IPS-18a (cell line): ENCODE results near the gene KIAA2012.

ENCODE experiments used
- H3K27ac ChIP-seq: one replicate; pipeline ENCODE4 v1.5.1; 2013; ENCODE audit warnings: low read length
- H3K27me3 ChIP-seq: one replicate; pipeline ENCODE4 v1.6.1; 2013; ENCODE audit warnings: mild to moderate bottlenecking, low read length; ENCODE audit not compliant: control insufficient read depth, insufficient read depth
- H3K36me3 ChIP-seq: one replicate; pipeline ENCODE4 v1.6.1; 2013; ENCODE audit warnings: low read depth, low read length; ENCODE audit not compliant: control insufficient read depth
- H3K4me1 ChIP-seq: one replicate; pipeline ENCODE4 v1.6.1; 2013; ENCODE audit warnings: low read depth, low read length; ENCODE audit not compliant: control insufficient read depth
- H3K4me3 ChIP-seq: one replicate; pipeline ENCODE4 v1.5.1; 2013; ENCODE audit warnings: low read length
- H3K9ac ChIP-seq: one replicate; pipeline ENCODE4 v1.6.1; 2013; ENCODE audit warnings: mild to moderate bottlenecking, low read length, moderate library complexity
- H3K9me3 ChIP-seq: one replicate; pipeline ENCODE4 v1.6.1; 2013; ENCODE audit warnings: low read depth, low read length; ENCODE audit not compliant: control insufficient read depth

KIAA2012 gene

GRCh38 chr2:202164411-202164810 lies 91.4 kb downstream of the KIAA2012 start:
- no peak overlapping the region for H3K27ac ChIP-seq
- no peaks in the 10 kb centered on the region for H3K4me1 ChIP-seq
- peaks cover 3% of the 10 kb centered on the region for H3K27me3 ChIP-seq
- H3K9ac ChIP-seq: no peak overlapping the region
- no peaks in the 10 kb centered on the region for H3K9me3 ChIP-seq
- H3K4me3 ChIP-seq: no peak overlapping the region
- H3K36me3 ChIP-seq: no peaks in the 10 kb centered on the region

- Histone ChIP-seq H3K9me3 (no peaks in the 10 kb centered on the region), H3K27ac (no peak overlapping the region), H3K4me1 (no peaks in the 10 kb centered on the region), H3K36me3 (no peaks in the 10 kb centered on the region), H3K27me3 (peaks cover 11% of the 10 kb centered on the region), H3K4me3 (no peak overlapping the region), H3K9ac (no peak overlapping the region)
Observed at GRCh38 chr2:202165208-202165607, 92.2 kb downstream of the KIAA2012 start.

GRCh38 chr2:202165945-202166344 lies 92.9 kb downstream of the KIAA2012 start:
- no peaks in the 10 kb centered on the region for H3K36me3 ChIP-seq
- H3K4me3 ChIP-seq: no peak overlapping the region
- no peaks in the 10 kb centered on the region for H3K9me3 ChIP-seq
- no peak overlapping the region for H3K27ac ChIP-seq
- H3K27me3 ChIP-seq: peaks cover 18% of the 10 kb centered on the region
- no peak overlapping the region for H3K9ac ChIP-seq
- peaks cover 1% of the 10 kb centered on the region for H3K4me1 ChIP-seq

- H3K9ac ChIP-seq: no peak overlapping the region
- peaks cover 5% of the 10 kb centered on the region for H3K4me1 ChIP-seq
- no peak overlapping the region for H3K4me3 ChIP-seq
- no peak overlapping the region for H3K27ac ChIP-seq
- no peaks in the 10 kb centered on the region for H3K9me3 ChIP-seq
- no peaks in the 10 kb centered on the region for H3K36me3 ChIP-seq
- H3K27me3 ChIP-seq: peaks cover 31% of the 10 kb centered on the region
Observed at GRCh38 chr2:202169131-202169530, 96.1 kb downstream of the KIAA2012 start.

- H3K36me3 ChIP-seq: no peaks in the 10 kb centered on the region
- peaks cover 31% of the 10 kb centered on the region for H3K27me3 ChIP-seq
- no peaks in the 10 kb centered on the region for H3K9me3 ChIP-seq
- no peak overlapping the region for H3K4me3 ChIP-seq
- H3K27ac ChIP-seq: no peak overlapping the region
- no peak overlapping the region for H3K9ac ChIP-seq
- peaks cover 5% of the 10 kb centered on the region for H3K4me1 ChIP-seq
Observed at GRCh38 chr2:202169832-202170424, 96.9 kb downstream of the KIAA2012 start.

GRCh38 chr2:202171241-202171825 lies 98.3 kb downstream of the KIAA2012 start:
- Histone ChIP-seq H3K4me1 (peaks cover 5% of the 10 kb centered on the region), H3K9ac (no peak overlapping the region), H3K36me3 (no peaks in the 10 kb centered on the region), H3K27ac (no peak overlapping the region), H3K9me3 (no peaks in the 10 kb centered on the region), H3K4me3 (peak overlapping the region; percentile 30), H3K27me3 (peaks cover 31% of the 10 kb centered on the region)

GRCh38 chr2:202172439-202173211 lies 99.6 kb downstream of the KIAA2012 start:
- H3K9me3 ChIP-seq: no peaks in the 10 kb centered on the region
- H3K9ac ChIP-seq: no peak overlapping the region
- H3K4me3 ChIP-seq: no peak overlapping the region
- H3K27me3 ChIP-seq: peaks cover 31% of the 10 kb centered on the region
- no peaks in the 10 kb centered on the region for H3K36me3 ChIP-seq
- H3K4me1 ChIP-seq: peaks cover 5% of the 10 kb centered on the region
- no peak overlapping the region for H3K27ac ChIP-seq

GRCh38 chr2:202178346-202178958 lies 105.4 kb downstream of the KIAA2012 start:
- Histone ChIP-seq H3K9ac (no peak overlapping the region), H3K9me3 (no peaks in the 10 kb centered on the region), H3K27me3 (no peaks in the 10 kb centered on the region), H3K4me1 (no peaks in the 10 kb centered on the region), H3K36me3 (no peaks in the 10 kb centered on the region), H3K4me3 (no peak overlapping the region), H3K27ac (no peak overlapping the region)

GRCh38 chr2:202184557-202184956 lies 111.5 kb downstream of the KIAA2012 start:
- Histone ChIP-seq H3K4me3 (no peak overlapping the region), H3K9me3 (no peaks in the 10 kb centered on the region), H3K9ac (no peak overlapping the region), H3K36me3 (no peaks in the 10 kb centered on the region), H3K27me3 (no peaks in the 10 kb centered on the region), H3K27ac (no peak overlapping the region), H3K4me1 (no peaks in the 10 kb centered on the region)

- H3K9me3 ChIP-seq: no peaks in the 10 kb centered on the region
- H3K9ac ChIP-seq: no peak overlapping the region
- no peaks in the 10 kb centered on the region for H3K27me3 ChIP-seq
- no peaks in the 10 kb centered on the region for H3K4me1 ChIP-seq
- no peaks in the 10 kb centered on the region for H3K36me3 ChIP-seq
- no peak overlapping the region for H3K4me3 ChIP-seq
- no peak overlapping the region for H3K27ac ChIP-seq
Observed at GRCh38 chr2:202185156-202185555, 112.1 kb downstream of the KIAA2012 start.

- no peak overlapping the region for H3K27ac ChIP-seq
- H3K36me3 ChIP-seq: no peaks in the 10 kb centered on the region
- no peaks in the 10 kb centered on the region for H3K9me3 ChIP-seq
- H3K9ac ChIP-seq: no peak overlapping the region
- no peak overlapping the region for H3K4me3 ChIP-seq
- no peaks in the 10 kb centered on the region for H3K4me1 ChIP-seq
- no peaks in the 10 kb centered on the region for H3K27me3 ChIP-seq
Observed at GRCh38 chr2:202186641-202187202, 113.7 kb downstream of the KIAA2012 start.
